Large intestine (tissue), 3 donors: ENCODE measurements around the gene CALML5. TPM values are rescaled to one million over a fixed set of nuclear protein-coding genes. Genes with fewer than 3 reads are reported as not detected.
A peak's percentile ranks its signal among the peaks of the same experiment; 100 is the strongest.

Source experiments
- DNase-seq, 2 donors: peaks; one replicate each; pipeline versions ENCODE4 v3.0.0 to v3.0.0-alpha.2; 2013
- H3K27ac ChIP-seq: one replicate; pipeline ENCODE4 v1.5.1; 2013; ENCODE audit warnings: low read length
- H3K27me3 ChIP-seq: 2 replicates; pipeline ENCODE4 v1.6.1; 2013; ENCODE audit warnings: low read length; ENCODE audit not compliant: control insufficient read depth, insufficient read depth
- H3K36me3 ChIP-seq: 2 replicates; pipeline ENCODE4 v1.6.1; 2013; ENCODE audit warnings: low read length; ENCODE audit not compliant: control insufficient read depth, insufficient read depth
- H3K4me1 ChIP-seq: one replicate; pipeline ENCODE4 v1.6.1; 2013; ENCODE audit warnings: low read length; ENCODE audit not compliant: control insufficient read depth, insufficient read depth
- H3K4me3 ChIP-seq: one replicate; pipeline ENCODE4 v1.5.1; 2013; ENCODE audit warnings: low read length
- H3K9me3 ChIP-seq: one replicate; pipeline ENCODE4 v1.6.1; 2013; ENCODE audit warnings: mild to moderate bottlenecking, low read depth, low read length, moderate library complexity; ENCODE audit not compliant: control insufficient read depth
- WGBS: methylation state at CpG from one replicate; pipeline ENCODE4 v1.1.5; 2013; ENCODE audit warnings: low lambda C conversion rate; ENCODE audit not compliant: insufficient coverage; 5-methylcytosine and 5-hydroxymethylcytosine counted together
- polyA plus RNA-seq: library from polyadenylated mRNA; unstranded; fragments of 120-200 nt; gene quantifications from one replicate; pipeline ENCODE4 v1.2.1, GENCODE V29; 2013

CALML5 gene
- polyA plus RNA-seq, 1 donor, result not detected

DNA sequence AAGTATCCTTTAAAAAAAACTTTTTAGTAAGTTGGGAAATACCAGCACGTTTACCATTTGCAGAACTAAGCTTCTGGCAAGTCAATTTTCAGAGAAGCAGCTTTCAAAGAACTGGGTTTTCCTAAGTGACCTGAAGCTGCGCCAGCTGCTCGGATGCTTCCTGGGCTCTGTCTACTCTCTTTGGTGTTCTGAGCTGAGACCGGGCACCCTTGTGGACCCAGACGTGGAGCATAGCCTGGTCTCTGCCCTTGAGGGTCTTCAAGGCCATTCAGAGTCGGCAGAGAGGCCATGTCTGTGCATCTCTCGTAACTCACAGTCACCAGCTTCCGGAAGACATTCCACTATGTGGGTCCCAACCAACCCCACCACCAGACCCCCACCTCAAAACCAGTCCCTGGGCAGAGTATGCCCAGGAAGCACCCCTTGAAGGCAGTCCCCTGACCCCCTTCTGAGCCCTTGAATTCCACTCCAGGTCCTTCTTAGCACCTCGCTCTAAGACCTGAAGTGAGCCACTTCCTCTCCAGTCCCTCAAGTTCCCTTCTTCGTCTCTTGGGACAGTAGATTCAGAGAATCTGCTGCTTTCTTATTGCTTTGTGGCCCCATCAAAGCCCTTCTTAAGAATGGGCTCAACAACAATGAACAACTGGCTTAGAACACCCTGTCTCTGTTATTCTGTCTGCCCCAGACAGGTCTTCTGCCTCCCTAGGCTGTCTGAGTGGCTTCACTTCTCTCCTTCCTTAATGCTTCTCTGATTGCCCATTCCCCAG lies 8.5 kb downstream of the CALML5 start:
- Histone ChIP-seq H3K9me3 (peaks cover 12% of the 10 kb centered on the region), H3K36me3 (no peaks in the 10 kb centered on the region), H3K4me1 (peaks cover 29% of the 10 kb centered on the region), H3K27me3 (no peaks in the 10 kb centered on the region), H3K4me3 (no peak overlapping the region), H3K27ac (no peak overlapping the region)
- DNase-seq, result no peak
- 100% methylated on average over 1 of the region's 10 CpGs for WGBS

DNA sequence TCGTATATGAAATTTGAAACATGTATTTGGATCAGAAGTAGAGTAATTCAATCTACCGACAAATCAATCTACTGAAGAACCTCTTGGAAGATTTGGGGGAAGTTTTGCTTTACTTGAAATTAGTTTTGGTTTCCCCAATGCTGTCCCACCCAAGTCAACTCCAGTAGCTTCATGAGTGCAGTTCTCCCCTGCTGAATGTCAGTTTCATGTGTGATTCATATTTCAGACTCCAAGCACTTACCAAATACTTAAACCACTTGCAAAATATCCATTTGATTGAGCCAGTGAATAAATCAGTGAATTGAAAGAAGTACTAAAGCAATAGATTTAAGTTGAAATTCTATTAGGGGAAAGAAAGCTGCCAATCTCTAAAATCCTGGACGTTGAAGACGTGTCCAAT lies 9.3 kb downstream of the CALML5 start:
- DNase-seq, result no peak
- no peaks in the 10 kb centered on the region for H3K36me3 ChIP-seq
- WGBS, result 90% methylated on average over 1 of the region's 4 CpGs
- no peaks in the 10 kb centered on the region for H3K27me3 ChIP-seq
- peaks cover 29% of the 10 kb centered on the region for H3K4me1 ChIP-seq
- peaks cover 12% of the 10 kb centered on the region for H3K9me3 ChIP-seq
- H3K4me3 ChIP-seq, result no peak overlapping the region
- no peak overlapping the region for H3K27ac ChIP-seq

DNA sequence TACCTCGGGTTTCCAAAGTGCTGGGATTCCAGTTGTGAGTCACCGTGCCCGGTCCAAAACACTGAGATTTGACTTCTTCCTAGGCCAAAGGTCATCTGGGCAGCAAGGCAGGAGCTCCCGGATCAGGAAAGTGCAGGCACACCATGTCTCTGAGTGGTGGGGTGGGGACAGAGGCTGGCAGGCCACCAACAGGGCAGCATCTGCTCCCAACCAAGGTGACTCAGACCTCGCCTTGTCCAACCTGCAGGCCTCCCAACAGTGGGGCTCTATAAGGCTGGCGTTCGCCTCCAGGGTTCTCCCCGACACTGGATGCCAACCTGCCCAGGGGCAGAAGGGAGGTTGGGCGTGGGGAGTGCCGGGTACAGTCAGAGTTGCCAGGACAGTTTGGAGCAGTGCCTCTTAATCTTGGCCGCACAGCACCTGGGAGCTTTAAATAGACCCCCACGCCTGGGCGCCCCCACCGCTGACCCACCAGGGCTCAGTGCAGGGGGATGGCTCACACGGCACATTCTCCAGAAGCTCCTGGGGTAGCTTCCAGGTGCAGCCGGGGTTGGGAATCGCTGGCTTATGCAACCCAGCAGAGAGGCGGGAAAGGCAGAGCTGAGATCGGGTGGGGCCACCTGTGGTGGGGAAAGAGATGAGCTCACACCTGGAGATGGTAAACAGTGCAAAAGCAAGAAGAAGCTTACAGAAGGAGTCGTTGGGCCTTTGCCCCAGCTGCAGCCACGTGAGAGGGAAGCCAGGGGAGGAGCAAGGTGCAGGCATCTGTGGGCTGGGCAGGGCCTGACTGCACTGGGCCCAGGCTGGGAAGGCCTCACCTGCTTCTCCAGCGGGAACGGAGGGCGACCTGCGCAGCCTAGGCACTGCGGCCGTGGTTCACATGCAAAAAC lies 10.9 kb downstream of the CALML5 start:
- Histone ChIP-seq H3K4me1 (peaks cover 22% of the 10 kb centered on the region), H3K27me3 (no peaks in the 10 kb centered on the region), H3K4me3 (no peak overlapping the region), H3K36me3 (no peaks in the 10 kb centered on the region), H3K27ac (peak overlapping the region; percentile 97), H3K9me3 (peaks cover 12% of the 10 kb centered on the region)
- no CpG with 5 or more reads among the region's 27 CpGs for WGBS
- peak; percentile 97 to 99 for DNase-seq

DNA sequence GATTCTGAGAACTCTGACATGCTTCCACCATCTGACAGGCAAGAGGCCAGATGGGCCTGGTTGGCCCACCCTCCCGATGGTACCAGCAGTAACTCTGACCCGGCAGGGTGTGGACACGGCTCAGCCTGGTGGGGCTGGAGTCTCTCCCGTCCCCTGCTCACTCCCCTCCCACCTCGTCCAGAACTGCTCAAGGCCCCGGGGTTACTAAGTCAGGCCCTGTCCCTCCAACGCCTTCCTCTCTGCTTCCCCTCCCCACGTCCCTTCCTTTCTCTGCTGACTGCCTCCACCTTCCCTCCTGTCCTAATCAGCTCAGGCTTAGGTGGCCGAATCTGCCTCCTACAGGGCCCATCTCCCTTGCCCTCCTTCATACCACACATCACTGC lies 12.5 kb downstream of the CALML5 start:
- H3K27me3 ChIP-seq, result no peaks in the 10 kb centered on the region
- H3K4me1 ChIP-seq, result peaks cover 21% of the 10 kb centered on the region
- DNase-seq, result no peak
- WGBS, result no CpG with 5 or more reads among the region's 9 CpGs
- no peak overlapping the region for H3K27ac ChIP-seq
- no peaks in the 10 kb centered on the region for H3K36me3 ChIP-seq
- H3K4me3 ChIP-seq, result no peak overlapping the region
- no peaks in the 10 kb centered on the region for H3K9me3 ChIP-seq

DNA sequence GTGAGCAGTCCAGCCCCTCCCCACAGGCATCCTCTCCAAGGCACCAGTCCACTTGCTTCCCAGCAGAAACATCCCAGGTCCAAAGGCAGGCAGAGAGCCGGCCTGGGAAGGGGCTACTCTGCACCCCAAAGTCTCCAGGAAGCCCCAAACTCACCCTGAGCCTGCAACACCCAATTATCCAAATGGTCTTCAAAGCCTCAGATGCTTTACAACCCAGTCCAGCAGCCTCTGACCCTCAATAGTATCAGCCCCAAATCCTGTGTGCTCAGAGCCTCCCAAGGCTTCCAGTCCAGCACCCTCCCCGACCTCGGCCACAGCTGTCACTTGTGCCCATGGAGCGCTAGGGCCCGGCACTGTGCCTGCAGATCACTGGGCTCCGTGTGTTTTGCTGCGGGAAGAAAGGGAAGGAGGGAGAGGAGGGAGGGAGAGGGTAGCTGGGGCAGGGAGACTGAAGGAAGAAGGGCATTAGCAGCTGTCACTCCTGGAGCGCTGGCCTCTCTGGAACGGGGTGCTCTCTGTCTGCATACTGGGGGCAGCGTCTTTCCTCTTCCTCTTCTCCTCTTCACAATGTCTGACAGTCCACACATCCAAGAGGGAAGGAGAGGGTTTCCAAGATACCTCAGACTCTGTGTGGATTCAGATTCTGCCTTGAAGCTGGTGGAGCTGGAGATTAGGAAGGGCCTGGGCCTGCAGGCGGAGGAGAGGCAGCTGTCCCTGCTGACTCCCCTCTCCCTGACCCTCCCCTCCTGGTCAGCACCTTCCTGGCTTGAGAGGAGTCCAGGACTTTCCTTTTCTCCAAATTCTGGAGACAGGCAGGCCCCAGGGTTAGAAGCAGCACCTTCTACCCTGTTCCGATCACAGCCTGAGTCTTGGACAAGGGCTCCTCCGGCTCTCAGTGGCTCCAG lies 13.2 kb downstream of the CALML5 start:
- H3K36me3 ChIP-seq, result no peaks in the 10 kb centered on the region
- no peaks in the 10 kb centered on the region for H3K27me3 ChIP-seq
- no peak overlapping the region for H3K27ac ChIP-seq
- no peak for DNase-seq
- no peaks in the 10 kb centered on the region for H3K9me3 ChIP-seq
- no CpG with 5 or more reads among the region's 13 CpGs for WGBS
- H3K4me1 ChIP-seq, result peaks cover 21% of the 10 kb centered on the region
- no peak overlapping the region for H3K4me3 ChIP-seq

DNA sequence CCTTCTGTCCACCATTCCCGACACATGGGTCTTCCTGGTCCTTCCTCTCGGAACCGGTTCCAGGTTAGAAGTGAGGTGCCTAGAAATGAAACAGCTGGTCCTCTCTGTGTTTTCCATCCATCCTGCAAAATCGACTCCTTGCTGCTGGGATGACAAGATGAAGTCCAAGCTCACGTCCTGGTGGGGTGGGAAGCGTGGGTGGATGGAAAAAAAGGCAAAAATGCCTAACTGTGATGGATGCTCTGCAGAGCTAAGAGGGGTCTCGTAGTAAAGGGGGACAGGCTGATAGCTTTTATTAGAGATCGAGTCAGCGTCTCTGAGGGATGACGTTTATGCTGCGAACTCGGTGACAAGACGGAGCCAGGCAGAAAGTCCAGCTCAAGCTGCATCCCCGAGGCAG lies 14.1 kb downstream of the CALML5 start:
- DNase-seq, result no peak
- no peak overlapping the region for H3K4me3 ChIP-seq
- H3K4me1 ChIP-seq, result peaks cover 21% of the 10 kb centered on the region
- H3K27ac ChIP-seq, result no peak overlapping the region
- H3K9me3 ChIP-seq, result no peaks in the 10 kb centered on the region
- H3K27me3 ChIP-seq, result no peaks in the 10 kb centered on the region
- no peaks in the 10 kb centered on the region for H3K36me3 ChIP-seq
- no CpG with 5 or more reads among the region's 14 CpGs for WGBS

DNA sequence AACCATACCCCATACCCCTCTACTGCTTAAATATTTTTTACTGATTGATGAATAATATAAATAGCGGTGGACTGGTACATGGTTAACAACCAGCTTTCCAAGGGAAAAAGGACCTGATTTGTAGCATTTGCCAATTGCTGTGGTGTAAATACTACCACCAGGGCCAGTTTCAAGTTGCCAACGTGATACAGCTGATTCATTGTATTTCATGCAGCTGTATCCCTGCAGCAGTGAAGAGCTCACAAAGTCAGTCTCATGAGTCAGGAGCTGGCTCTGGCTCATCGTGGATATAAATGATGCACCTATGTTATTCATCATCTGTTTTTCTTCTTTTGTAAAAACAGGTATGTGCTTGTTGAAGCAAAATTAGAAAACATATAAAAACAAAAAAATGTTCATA lies 15.2 kb downstream of the CALML5 start:
- no peak overlapping the region for H3K4me3 ChIP-seq
- H3K4me1 ChIP-seq, result peaks cover 17% of the 10 kb centered on the region
- DNase-seq, result no peak
- WGBS, result 80% methylated on average over 1 of the region's 3 CpGs
- H3K27me3 ChIP-seq, result no peaks in the 10 kb centered on the region
- no peak overlapping the region for H3K27ac ChIP-seq
- H3K9me3 ChIP-seq, result no peaks in the 10 kb centered on the region
- H3K36me3 ChIP-seq, result no peaks in the 10 kb centered on the region

DNA sequence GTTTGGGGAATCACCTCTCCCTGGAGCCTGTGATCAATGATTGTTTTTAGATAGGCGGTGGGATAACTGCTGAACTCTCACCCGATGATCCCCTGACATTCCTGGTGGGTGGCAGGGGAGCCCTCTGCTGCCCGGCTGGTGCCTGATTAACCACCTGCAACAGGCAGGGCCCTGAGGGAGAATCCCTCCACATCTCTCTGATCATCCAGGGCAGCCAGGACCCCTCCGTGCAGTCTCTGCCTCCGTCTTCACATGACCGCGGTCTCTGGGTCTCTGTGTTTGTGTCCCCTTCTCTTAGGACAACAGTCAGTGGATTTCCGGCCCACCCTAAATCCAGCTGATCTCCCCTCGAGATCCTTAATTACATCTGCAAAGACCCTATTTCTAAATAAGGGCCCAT lies 17.4 kb downstream of the CALML5 start:
- H3K27ac ChIP-seq, result no peak overlapping the region
- 80% methylated on average over 2 of the region's 9 CpGs for WGBS
- no peaks in the 10 kb centered on the region for H3K27me3 ChIP-seq
- no peaks in the 10 kb centered on the region for H3K36me3 ChIP-seq
- H3K4me3 ChIP-seq, result no peak overlapping the region
- no peaks in the 10 kb centered on the region for H3K9me3 ChIP-seq
- no peaks in the 10 kb centered on the region for H3K4me1 ChIP-seq
- DNase-seq, result no peak

DNA sequence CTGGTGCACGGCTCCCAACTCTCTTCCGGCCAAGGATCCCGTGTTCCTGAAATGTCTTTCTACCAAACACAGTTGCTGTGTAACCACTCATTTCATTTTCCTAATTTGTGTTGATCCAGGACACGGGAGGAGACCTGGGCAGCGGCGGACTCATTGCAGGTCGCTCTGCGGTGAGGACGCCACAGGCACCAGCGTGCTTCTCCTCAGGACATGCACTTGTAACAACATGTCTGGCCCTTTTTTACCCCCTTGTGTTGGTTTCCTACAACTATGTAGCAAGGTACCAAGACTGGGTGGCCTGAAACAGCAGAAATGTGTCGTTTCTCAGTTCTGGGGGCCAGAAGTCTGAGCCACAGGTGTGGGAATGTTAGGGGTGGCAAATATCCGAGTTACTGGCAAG lies 18.2 kb downstream of the CALML5 start:
- WGBS, result 100% methylated on average over 1 of the region's 12 CpGs
- no peaks in the 10 kb centered on the region for H3K4me1 ChIP-seq
- no peak for DNase-seq
- no peak overlapping the region for H3K4me3 ChIP-seq
- H3K27me3 ChIP-seq, result no peaks in the 10 kb centered on the region
- no peaks in the 10 kb centered on the region for H3K36me3 ChIP-seq
- H3K27ac ChIP-seq, result no peak overlapping the region
- no peaks in the 10 kb centered on the region for H3K9me3 ChIP-seq
